Nasal cavity respiratory epithelium epithelial cell of viscerocranial mucosa (primary cell): Measurements from ENCODE around the gene RASA3. TPM values are rescaled to one million over a fixed set of nuclear protein-coding genes. Genes with fewer than 3 reads are reported as not detected.

Source experiments
- total RNA-seq: library from RNA; depleted of rRNA; stranded (reverse); fragments of >200 nt; gene quantifications from 2 replicates; pipeline ENCODE4 v1.2.3, GENCODE V29; 2014

RASA3 gene, protein sequence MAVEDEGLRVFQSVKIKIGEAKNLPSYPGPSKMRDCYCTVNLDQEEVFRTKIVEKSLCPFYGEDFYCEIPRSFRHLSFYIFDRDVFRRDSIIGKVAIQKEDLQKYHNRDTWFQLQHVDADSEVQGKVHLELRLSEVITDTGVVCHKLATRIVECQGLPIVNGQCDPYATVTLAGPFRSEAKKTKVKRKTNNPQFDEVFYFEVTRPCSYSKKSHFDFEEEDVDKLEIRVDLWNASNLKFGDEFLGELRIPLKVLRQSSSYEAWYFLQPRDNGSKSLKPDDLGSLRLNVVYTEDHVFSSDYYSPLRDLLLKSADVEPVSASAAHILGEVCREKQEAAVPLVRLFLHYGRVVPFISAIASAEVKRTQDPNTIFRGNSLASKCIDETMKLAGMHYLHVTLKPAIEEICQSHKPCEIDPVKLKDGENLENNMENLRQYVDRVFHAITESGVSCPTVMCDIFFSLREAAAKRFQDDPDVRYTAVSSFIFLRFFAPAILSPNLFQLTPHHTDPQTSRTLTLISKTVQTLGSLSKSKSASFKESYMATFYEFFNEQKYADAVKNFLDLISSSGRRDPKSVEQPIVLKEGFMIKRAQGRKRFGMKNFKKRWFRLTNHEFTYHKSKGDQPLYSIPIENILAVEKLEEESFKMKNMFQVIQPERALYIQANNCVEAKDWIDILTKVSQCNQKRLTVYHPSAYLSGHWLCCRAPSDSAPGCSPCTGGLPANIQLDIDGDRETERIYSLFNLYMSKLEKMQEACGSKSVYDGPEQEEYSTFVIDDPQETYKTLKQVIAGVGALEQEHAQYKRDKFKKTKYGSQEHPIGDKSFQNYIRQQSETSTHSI
- 1.0 and 5.5 TPM in 2 replicates for total RNA-seq

DNA sequence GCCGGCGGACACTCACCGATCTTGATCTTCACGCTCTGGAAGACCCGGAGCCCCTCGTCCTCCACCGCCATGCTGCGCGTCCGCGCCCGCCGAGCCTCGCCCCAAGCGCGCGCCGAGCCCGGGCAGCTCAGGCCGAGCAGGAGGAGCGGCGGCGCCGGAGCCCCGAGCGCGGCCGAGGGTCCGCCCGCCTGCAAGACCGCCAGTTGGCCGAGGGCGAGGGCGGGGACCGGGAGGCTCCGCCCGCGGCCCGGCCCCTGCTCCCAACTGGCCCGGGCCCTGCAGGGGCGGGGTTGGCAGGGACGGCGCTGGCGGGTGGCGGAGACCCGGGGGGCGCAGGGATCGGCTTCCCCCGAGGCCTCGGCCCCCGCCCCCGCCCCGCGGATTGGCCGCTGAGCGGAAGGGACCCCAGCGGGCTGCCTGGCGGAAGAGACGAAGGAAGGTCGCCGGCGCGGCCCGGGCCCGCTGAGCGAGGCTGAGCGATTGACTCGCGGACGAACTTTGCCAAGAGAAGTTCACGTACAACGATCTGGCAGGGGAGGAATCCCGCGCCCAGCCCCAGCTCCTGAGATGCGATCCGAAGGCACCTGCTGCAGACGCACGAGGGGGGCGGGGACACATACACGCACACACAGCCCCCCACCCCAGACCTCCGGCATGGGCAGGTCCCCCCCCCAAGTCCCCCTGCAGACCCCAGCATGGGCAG is at the start of gene RASA3:
TSS of gene RASA3 (minus strand) at position 205 of the 703 bp plus-strand sequence. CDS start at position 71, 134 bp downstream.

DNA sequence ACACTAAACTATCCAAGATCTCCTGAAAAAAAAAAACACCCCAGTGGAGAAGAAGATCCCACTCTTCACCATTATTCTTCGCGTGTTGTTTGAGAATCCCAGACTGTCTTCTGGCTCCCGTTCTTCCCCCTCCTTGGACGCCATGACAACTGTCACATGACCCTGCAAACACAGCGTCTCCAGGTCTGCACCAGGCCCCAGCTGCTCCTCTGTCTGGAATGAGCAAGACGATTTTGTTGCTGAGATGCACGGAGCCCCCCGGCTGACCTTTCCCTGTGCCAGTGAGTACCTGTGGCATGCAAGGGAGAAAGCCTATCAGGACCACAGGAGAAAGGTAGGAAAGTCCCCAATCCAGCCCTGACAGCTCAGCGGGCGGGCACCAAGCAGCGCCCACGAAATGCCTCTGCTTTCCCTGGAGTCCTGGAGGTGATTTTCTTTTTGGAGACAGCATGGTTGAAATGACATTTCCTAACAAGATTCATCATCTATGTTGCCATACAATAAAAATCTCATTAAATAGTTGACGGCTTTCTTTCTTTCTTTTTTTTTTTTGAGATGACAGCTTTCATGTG is 46.8 kb upstream of the RASA3 start, which contains the start of gene CFAP97D2:
TSS of gene CFAP97D2 (plus strand) at position 171 of the 572 bp plus-strand sequence. CDS start at position 245, 74 bp downstream.

DNA sequence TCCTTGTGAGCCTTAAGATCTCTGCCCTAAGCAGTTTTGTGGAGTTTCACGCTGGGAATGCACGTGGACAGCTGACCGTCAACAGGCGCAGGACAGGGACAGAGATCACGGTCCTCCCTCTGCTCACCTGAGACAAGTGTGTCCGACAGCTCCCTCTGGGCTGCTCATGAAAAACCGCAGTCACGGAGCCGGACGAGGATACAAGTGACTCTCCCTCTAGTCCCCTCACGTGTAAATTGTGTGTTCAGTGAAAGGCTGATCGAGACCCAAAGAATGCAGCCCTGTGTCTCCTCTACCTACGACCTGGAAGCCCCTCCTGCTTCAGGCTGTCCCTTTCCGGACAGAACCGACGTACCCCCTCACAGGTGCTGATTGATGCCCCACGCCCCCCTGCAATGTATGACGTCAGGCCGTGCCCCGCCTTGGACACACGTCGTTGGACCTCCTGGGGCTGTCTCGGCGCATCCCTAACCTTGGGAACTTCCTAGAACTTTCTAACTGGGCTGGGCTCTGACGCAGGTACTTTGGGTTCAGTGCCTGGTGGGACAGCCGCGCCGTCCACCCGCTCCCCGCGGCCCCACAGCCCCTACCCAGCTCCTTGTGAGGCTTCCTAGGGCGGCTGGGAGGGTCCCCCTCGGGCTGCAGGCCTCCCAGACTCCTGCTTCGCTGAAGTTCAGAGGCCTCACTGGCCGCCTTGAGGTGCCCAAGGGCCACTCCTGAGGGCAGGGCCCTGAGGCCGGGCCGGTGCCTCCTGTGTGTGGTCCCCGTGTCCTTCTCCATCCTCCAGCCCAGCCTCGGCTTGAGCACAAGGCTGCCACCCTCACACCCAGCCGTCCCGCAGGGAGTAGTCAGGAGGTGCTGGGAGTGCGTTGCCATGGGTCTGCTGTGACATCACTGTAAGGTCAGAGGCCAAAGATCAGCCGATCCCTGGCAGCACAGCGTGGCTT is 158.9 kb downstream of the RASA3 start, which contains the start of gene C13orf46:
TSS of gene C13orf46 (minus strand) at position 859 of the 947 bp plus-strand sequence. CDS start at position 780, 79 bp downstream.

Other genes with a start within 250 kb of the RASA3 start
- 0.43 TPM in 1 of 2 replicates, not detected in the other for gene C13orf46, start 158.5 kb downstream of the RASA3 start, total RNA-seq
- not detected in 2 replicates for gene CFAP97D2, start 46.6 kb upstream of the RASA3 start, total RNA-seq
- gene CDC16, start 102.3 kb upstream of the RASA3 start, total RNA-seq = 34.2 and 77.3 TPM in 2 replicates
- gene UPF3A, start 149.0 kb upstream of the RASA3 start, total RNA-seq = 14.0 and 27.3 TPM in 2 replicates
- 10.0 and 11.3 TPM in 2 replicates for gene CHAMP1, start 181.9 kb upstream of the RASA3 start, total RNA-seq